COLO668 (cell line): Measurements from ENCODE around the gene DUSP14.
"Not testable (repeated sequence)": the region's sequence is repeated elsewhere in the genome, so short reads cannot be mapped to it uniquely, and the experiment has no call there.

Experiments used
- DNase-seq: peaks from one replicate; lab custom pipeline; 2025; ENCODE audit not compliant: unreplicated experiment; lab: John Stamatoyannopoulos, UW

The DUSP14 gene, protein sequence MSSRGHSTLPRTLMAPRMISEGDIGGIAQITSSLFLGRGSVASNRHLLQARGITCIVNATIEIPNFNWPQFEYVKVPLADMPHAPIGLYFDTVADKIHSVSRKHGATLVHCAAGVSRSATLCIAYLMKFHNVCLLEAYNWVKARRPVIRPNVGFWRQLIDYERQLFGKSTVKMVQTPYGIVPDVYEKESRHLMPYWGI

DNA sequence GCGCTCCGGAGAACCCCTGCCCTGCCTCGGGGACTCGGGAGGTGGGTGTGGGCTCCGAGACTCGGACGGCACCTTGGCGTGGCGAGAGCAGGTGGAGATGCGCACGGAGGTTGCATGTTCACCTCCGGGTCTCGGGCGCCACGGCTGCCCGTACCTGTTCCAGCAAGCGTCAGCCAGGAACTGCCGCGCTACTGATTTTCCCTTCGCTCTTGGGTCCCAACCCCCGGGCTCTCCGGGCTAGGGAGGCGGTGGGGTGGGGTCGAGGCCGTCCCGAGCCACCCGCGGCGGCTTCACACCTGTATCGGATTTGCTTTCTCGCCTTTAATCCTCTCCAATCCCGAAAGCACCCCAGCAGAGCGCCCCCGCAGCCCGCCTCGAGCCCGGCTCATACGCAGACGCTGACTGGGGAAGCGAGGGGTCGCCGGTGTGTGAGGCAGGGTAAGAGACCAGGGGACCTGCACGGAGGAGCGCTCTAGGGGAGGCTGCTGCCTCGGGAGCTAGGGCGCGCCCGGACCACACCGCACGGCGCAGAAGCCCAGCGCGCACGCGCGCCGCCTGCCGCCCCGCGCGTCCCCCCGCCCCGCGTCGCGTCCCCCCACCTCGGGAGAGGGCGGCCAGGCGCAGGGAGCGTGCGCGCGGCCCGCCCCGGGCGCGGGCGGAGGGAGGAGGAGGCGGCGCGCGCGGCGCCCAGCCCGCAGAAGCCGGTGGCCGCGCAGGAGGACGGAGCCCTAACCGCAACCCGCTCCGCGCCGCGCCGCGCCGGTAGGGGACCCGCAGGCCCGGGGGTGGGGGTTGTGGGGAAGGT is at the start of gene DUSP14:
Gene DUSP14, plus strand, starts transcription at position 695 of the 805 bp plus-strand sequence. CDS start 22,382 bp downstream, outside the sequence.
- peak; percentile 89 for DNase-seq

- DNase-seq, result no peak
Observed at GRCh38 chr17:37440424-37440823, 49.3 kb upstream of the DUSP14 start.

DNA sequence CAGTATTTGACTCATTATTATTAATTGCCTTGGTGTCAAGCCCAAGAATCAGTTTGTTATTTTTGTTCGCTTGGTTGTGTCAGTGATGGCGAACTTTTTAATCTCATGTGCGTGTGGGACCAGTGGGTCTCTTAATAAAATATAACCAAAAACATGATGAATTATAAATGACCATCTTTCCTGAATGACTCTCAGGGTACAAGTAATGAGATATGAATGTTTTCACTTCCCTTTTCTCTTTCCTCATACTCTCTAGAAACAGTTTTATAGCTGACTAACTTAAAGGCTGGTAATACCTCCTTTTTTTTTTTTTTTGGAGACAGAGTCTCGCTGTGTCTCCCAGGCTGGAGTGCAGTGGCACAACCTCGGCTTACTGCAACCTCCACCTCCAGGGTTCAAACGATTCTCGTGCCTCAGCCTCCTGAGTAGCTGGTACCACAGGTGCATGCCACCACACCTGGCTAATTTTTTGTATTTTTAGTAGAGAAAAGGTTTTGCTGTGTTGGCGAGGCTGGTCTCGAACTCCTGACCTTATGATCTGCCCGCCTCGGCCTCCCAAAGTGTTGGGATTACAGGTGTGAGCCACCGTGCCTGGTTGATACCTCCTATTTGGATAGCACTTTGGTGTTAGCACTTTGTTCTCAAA is 48.2 kb upstream of the DUSP14 start:
- DNase-seq, result not testable (repeated sequence)

DNA sequence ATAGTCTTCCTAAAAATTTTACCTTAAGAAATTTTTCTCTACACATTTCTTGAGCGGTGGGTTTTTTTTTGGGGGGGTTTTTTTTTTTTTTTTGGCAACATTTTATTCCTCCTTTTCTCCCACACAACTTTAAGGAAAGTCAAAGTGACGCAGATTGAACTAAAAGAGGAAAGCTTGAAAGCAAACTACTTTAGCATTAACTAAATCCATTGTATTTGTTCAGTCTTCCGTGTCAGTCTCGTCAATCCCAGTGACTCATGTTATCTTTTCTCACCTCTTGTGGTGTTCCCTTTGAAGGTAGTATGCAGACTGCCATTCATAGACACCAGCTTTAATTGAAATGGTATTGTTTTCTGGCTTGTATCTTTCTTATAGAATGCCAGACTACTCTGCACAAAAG is 43.7 kb upstream of the DUSP14 start:
- peak; percentile 1 for DNase-seq

DNA sequence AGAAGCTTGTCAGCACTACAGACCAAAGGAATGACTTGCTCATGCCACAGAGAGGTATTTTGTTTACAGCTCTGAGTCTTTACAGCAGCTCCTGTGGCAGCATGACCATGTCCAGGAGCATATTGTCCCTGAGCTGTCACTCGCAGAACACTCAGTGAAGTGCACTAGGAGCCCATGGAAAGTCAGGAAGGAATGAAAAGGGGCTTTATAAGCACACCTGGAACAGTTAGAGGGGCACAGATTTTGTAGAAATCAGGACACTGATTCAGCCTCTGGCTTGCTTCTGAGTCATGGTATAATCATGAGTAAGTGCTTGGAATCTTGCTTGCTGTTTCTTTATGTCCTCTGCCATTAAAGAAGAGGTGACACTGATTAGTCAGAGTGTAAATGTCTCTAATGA is 42.0 kb upstream of the DUSP14 start:
- no peak for DNase-seq

DNA sequence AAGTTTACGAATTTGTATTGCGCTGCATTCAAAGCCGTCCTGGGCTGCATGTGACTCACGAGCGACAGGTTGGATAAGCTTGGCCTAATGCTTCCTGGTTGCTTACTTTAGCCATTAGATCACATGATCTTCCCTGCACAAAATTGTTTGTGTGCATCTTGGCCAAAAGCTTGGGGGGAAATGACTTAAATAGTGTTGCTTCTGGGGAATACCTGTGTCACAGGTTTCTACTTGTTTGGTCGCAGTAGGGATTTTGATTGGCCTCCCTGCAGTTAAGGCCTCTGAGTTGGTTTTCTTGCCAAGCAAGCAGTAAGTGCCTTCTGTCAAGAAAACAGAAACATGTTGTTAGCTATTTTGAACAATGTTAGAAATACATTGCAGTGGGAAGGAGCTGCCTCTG is 39.6 kb upstream of the DUSP14 start:
- DNase-seq, result no peak

- not testable (repeated sequence) for DNase-seq
Observed at GRCh38 chr17:37457801-37458200, 31.9 kb upstream of the DUSP14 start.

DNA sequence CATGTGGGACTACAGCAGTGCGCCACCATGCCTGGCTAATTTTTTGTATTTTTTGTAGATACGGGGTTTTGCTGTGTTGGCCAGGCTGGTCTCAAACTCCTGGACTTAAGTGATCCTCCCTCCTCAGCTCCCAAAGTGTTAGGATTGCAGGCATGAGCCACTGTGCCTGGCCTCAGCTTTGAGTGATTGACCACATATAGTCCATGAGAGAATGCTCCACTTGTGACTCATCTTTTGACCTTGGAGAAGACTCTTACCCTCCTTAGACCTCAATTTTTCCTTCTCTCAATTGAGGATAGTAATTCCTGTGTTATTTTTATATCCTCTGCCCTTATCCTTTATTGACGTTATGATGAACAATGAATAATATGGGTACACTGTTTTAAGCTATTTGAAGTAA is 30.9 kb upstream of the DUSP14 start:
- DNase-seq, result no peak

GRCh38 chr17:37461668-37462067 is 28.0 kb upstream of the DUSP14 start:
- no peak for DNase-seq

DNA sequence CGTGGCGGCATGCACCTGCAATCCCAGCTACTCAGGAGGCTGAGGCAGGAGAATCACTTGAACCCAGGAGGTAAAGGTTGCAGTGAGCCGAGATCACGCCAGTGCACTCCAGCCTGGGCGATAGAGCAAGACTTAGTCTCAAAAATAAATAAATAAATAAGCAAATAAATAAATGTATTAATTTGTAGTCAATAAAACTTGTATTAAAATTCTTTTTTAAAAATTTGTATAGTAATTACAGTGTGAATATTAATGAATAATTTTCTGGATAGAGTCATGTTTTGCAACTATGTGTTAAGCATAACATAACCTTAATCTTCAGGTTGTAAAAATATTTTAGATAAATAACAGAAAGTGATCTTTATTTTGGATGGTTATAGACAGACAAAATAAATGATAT is 27.2 kb upstream of the DUSP14 start:
- no peak for DNase-seq

GRCh38 chr17:37463039-37463438 is 26.7 kb upstream of the DUSP14 start:
- no peak for DNase-seq

DNA sequence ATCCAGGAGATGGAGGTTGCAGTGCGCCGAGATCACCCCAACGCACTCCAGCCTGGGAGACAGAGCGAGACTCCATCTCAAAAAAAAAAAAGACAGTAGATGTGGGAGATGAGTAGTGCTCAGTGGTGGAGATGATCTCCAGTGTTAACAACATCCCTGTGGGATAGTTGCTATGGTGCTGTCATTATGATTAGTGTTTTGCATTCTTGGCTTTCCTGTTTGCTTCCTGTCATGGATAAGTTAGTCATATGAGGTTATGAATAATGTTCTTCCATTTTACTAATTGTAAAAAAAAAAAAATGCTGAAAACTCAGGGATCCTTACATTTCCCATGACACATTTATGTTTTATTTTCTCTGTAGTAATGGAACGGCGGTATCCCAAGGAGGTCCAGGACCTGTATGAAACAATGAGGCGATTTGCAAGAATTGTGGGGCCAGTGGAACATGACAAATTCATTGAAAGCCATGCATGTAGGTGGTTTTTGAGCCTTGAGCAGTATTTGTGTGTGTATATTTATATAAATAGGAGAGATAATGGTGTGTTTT is 24.5 kb upstream of the DUSP14 start:
- DNase-seq, result no peak

GRCh38 chr17:37466471-37466870 is 23.2 kb upstream of the DUSP14 start:
- DNase-seq, result no peak

DNA sequence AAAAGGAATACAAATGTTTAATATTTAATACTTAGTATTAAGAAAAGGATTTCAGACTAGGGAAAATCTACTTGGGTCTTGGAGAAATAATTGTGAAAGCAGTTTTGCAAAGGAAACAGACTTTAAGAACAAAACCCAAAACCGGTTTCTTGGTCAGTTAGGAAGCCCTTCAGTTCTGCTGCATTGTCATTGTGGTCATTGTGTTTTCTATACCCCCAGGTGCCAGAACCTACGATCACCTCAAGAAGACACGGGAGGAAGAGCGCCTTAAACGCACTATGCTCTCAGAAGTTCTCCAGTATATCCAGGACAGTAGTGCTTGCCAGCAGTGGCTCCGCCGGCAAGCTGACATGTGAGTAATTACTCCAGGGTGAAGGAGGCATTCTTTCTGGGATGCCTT is 19.5 kb upstream of the DUSP14 start:
- DNase-seq, result no peak

DNA sequence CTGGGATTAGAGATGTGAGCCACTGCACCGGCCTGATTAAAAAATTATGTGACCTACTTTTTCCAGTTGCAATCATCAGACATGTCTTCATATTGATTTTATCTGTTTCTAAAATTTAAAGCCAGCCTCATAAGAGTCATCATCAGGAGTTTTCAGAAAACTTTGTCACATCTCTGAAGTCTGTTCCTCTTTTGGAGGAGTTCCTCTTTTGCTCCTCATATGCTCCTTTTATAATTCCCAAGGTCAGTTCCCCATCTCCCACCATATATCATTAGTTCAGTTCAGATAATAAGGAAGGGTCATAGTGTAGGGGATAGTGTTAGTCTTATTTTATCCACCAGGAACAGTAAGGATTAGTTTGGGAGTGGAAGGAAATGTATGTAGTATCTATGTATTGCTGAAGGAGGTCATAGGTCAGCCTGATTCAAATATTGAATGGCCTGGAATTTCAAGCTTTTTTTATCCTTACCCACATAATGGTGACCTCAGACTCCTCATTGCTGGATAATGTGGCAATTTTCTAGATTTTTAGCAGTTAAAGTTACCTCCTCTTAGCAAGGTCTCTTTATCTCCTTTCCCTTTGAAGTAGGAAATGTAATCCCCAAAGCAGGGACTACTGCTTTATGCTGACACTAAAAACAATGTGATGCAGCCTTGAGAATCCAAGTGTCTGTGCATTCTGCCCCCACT is 13.8 kb upstream of the DUSP14 start:
- DNase-seq, result no peak

GRCh38 chr17:37476431-37477120 is 13.1 kb upstream of the DUSP14 start:
- no peak for DNase-seq

DNA sequence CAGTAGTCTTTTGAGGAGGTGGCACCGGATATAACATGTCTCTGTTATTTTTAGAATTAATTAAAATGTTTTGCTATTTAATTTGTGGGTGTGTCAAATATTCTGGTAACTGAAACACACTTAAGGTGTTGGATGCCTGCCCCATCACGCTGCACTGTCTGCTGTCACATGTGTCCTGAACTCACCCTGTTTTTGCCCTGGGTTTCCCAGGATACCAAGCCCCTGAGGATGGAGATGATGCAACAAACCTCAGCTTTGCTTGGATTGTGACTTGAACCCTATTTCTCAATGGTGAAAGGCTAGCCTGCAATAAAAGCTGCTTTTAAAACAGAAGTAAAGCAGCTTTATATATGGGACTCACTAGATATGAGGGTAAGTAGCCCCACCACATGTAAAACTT is 11.5 kb upstream of the DUSP14 start:
- DNase-seq, result no peak

DNA sequence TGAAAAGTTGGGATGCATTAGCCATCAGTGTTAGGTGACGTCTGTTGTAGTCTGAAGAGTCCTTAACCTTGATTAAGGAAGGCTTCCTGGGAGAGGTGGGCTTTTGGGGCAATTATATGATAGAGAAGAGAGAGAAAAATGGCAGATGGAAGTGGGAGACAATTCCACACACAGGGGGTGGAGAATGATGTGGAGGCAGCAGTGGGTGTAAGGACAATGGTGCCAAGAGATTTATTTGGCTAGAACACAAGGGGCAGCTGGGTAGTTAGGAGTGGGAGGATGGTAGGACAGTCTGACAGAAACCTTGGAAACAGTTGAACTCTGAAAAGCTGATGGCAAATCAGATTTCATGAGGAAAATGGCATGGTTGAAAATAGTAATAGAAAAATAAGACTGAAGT is 10.7 kb upstream of the DUSP14 start:
- no peak for DNase-seq

DNA sequence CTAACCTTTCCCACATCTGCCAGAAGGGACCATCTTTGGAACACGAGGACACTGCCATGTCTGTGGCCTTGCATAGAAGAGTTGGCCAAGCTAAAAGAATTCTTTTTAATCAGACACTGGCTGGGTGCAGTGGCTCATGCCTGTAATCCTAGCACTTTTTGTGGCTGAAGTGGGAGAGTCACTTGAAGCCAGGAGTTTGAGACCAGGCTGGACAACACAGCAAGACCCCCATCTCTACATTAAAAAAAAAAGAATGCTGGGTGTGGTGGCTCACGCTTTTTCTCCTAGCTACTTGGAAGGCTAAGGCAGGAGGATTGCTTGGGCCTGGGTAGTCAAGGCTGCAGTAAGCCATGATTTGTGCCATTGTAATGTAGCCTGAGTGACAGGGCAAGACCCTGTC is 9.3 kb upstream of the DUSP14 start:
- DNase-seq, result no peak

GRCh38 chr17:37481001-37481665 is 8.6 kb upstream of the DUSP14 start:
- DNase-seq, result no peak
